SH-SY5Y (cell line): ENCODE data around the gene TK1.

Experiments used
- GATA2 ChIP-seq: IDR thresholded peaks from 2 replicates; pipeline ENCODE4 v1.6.1; 2011; ENCODE audit warnings: mild to moderate bottlenecking, low read depth, low read length
- GATA3 ChIP-seq: IDR thresholded peaks from 2 replicates; pipeline ENCODE4 v1.6.1; 2011; ENCODE audit warnings: low read depth, mild to moderate bottlenecking, low read length, moderate library complexity

DNA sequence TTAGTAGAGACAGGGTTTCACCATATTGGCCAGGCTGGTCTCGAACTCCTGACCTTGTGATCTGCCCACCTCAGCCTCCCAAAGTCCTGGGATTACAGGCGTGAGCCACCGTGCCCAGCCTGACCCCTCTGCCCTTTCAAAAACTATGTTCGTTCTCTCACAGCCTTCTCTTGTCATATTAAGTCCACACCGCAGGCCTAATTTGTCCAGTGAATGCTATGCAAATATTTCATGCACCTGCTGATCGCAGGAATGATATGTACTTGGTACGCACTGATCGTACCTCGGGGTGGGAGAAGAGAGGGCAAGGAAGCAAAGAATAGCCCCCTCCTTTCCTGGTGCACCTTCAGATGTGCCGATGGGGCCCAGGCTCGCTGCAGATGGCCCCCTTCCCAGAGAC lies 24.2 kb upstream of the TK1 start:
- TF ChIP-seq GATA2 = 0 out of 2 replicates have a peak, but pooled peaks have one; percentile 45
- TF ChIP-seq GATA3 = no peak
